ENCODE measurements around the gene IKZF5.

- TF ChIP-seq CTCF (IDR thresholded peaks at IDR 0.05) (no peak), POLR2A (IDR thresholded peaks at IDR 0.05) (no peak), EP300 (IDR thresholded peaks at IDR 0.05) (no peak), POLR2AphosphoS5 (IDR thresholded peaks at IDR 0.05) (no peak)
Measured at GRCh38 chr10:123019264-123019663, 10.7 kb upstream of the IKZF5 start.
